ENCODE data around the gene PRG3.

DNA sequence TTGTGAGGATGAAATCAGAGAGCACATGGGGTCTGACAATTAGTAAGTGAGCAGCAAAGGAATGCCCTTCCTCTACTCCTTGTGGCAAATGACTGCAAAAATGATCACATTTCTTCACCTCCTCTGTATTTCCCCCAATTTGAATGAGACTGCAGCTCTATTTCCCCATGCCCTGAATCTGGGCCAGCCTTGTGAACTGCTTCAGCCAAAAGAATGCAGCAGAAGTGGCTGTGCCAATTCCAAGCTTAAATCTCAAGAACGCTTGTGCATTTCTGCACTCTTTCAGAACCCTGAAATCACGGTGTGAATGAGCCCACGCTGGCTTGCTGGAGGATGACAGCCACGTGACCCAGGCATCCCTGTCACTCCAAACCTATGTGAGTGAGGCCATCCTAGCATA, 36.1 kb upstream of the PRG3 start:
- TF ChIP-seq EZH2phosphoT487 (IDR thresholded peaks at IDR 0.05; ENCODE audit: borderline replicate concordance), result no peak
- TF ChIP-seq, protein P1, sequence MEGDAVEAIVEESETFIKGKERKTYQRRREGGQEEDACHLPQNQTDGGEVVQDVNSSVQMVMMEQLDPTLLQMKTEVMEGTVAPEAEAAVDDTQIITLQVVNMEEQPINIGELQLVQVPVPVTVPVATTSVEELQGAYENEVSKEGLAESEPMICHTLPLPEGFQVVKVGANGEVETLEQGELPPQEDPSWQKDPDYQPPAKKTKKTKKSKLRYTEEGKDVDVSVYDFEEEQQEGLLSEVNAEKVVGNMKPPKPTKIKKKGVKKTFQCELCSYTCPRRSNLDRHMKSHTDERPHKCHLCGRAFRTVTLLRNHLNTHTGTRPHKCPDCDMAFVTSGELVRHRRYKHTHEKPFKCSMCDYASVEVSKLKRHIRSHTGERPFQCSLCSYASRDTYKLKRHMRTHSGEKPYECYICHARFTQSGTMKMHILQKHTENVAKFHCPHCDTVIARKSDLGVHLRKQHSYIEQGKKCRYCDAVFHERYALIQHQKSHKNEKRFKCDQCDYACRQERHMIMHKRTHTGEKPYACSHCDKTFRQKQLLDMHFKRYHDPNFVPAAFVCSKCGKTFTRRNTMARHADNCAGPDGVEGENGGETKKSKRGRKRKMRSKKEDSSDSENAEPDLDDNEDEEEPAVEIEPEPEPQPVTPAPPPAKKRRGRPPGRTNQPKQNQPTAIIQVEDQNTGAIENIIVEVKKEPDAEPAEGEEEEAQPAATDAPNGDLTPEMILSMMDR (conservative IDR thresholded peaks at IDR 0.05; ENCODE audit: low read length), result no peak
